Fibroblast of mammary gland (primary cell): Measurements from ENCODE around the gene IL17C.

Source experiments
- DNase-seq: peaks from one replicate; pipeline ENCODE4 v3.0.0-alpha.2; 2010; ENCODE audit warnings: low read depth
- H3K4me3 ChIP-seq: 2 replicates; pipeline ENCODE4 v1.5.1; 2011; ENCODE audit warnings: low read depth, mild to moderate bottlenecking, low read length, moderate library complexity; ENCODE audit not compliant: control insufficient read depth
- TF ChIP-seq, protein P1 (sequence below): conservative IDR thresholded peaks from 2 replicates; pipeline ENCODE4 v1.5.1; 2011; ENCODE audit warnings: low read depth, low read length, inconsistent platforms; ENCODE audit not compliant: control insufficient read depth, insufficient read depth

The IL17C gene

DNA sequence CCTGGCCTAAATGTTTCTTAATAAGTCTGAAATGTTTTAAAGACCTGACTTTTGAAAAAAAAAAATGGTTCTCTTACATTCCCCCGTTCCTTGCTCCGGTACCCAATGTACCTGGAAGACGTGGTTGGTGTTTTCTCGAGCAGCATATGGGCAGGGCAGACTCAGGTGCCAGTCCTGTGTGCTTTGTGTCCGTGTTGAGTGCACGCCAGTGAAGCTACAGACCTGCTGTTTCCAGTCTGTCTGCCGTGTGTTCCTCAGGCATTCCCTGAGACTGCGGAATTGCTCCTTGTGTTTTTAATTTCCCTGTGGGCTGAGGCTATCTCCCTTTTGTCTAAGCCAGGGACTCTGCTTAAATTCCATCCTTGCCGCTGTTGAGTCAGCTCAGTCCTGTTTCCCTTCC lies 11.7 kb upstream of the IL17C start:
- no peak overlapping the region for H3K4me3 ChIP-seq
- no peak for DNase-seq
- TF ChIP-seq, protein P1, sequence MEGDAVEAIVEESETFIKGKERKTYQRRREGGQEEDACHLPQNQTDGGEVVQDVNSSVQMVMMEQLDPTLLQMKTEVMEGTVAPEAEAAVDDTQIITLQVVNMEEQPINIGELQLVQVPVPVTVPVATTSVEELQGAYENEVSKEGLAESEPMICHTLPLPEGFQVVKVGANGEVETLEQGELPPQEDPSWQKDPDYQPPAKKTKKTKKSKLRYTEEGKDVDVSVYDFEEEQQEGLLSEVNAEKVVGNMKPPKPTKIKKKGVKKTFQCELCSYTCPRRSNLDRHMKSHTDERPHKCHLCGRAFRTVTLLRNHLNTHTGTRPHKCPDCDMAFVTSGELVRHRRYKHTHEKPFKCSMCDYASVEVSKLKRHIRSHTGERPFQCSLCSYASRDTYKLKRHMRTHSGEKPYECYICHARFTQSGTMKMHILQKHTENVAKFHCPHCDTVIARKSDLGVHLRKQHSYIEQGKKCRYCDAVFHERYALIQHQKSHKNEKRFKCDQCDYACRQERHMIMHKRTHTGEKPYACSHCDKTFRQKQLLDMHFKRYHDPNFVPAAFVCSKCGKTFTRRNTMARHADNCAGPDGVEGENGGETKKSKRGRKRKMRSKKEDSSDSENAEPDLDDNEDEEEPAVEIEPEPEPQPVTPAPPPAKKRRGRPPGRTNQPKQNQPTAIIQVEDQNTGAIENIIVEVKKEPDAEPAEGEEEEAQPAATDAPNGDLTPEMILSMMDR: no peak

DNA sequence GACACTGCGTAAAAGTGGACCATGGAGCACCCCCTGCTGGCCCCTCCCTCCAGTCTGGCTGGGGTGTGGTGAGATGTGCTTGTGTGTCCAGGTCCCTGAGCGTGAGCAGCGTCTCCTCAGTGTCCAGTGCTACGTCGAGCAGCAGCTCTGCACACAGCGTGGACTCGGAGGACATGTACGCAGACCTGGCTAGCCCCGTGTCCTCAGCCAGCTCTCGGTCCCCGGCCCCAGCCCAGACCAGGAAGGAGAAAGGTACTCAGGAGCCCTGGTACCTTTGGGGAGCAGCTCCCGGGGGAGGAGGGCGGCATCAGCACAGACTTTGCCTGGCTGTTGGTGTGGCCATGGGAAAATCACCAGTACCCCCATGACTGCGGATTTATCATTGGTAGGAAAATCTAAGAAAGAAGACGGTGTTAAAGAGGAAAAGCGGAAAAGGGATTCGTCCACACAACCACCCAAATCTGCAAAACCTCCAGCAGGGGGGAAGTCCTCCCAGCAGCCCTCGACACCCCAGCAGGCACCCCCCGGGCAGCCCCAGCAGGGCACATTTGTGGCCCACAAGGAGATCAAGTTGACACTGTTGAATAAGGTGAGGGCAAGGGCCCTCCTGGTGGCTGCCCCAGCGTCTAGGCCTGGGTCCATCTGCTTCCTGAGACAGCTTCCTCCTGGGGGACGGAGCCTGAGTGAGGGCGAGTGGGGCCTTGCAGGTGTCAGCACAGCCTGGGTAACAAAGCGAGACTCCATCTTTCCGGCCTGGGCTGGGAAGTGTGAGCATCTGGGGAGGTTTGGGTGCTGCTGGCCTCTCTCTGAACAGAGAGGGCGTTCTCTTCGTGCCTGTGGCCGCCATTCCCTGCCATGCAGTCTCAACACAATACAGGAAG lies 10.6 kb upstream of the IL17C start:
- DNase-seq: no peak
- TF ChIP-seq, protein P1: no peak
- H3K4me3 ChIP-seq: no peak overlapping the region

DNA sequence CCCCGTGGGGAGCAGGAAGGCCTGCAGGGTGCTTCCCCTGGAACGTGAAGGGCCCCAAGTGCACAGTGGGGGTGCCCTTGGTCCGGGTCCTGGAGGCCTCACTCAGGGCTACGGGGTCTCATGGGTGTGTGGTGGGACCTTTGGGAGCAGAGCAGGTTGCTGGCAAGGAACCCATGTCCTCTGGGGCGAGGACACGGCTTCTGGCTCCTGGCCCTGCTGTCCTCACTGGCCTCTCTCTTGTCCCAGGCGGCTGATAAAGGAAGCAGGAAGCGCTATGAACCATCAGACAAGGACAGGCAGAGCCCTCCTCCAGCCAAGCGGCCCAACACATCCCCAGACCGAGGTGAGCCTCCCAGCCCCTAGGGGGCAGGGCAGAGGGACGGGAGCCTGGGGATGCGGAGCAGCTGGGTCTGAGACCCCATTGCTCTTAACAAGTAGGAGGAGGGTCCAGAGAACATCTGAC lies 9.8 kb upstream of the IL17C start:
- no peak overlapping the region for H3K4me3 ChIP-seq
- TF ChIP-seq, protein P1: peak; percentile 31
- DNase-seq: no peak

DNA sequence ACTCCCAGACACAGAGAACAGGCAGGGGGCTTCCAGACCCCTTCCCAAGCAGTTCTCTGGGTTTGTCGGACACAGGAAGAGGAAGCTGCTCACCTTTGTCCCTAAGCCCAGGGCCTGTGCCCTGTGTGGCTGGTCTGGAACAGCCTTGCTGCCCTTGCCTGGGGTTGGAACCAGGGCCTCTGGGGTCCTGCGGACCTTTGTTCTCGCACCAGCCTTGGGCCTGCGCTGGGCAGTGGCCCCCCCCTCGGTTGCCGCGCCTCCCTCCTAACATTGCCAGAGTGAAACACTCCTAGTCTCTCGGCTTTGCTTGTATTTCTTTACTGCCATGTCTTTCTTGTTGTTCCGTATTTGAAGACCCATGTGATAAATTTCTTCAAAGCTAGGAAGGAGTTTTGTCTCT lies 8.5 kb upstream of the IL17C start:
- TF ChIP-seq, protein P1: no peak
- no peak overlapping the region for H3K4me3 ChIP-seq
- DNase-seq: no peak

DNA sequence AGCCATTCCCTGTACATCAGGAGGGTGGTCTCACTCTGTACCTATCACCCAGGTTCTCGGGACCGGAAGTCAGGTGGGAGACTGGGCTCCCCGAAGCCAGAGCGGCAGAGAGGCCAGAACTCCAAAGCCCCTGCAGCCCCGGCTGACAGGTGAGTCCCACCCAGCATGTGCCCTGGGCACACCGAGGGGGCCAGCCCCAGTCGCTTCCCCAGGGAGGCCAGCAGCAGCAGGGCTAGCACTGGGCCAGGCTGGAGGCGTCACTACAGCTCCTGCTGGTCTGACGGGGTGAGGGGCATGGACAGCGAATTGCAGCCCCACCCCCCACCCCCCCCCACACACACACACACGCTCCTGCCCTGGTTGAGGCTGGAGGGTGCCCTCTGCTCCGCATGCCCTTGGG lies 7.9 kb upstream of the IL17C start:
- TF ChIP-seq, protein P1: no peak
- H3K4me3 ChIP-seq: no peak overlapping the region

DNA sequence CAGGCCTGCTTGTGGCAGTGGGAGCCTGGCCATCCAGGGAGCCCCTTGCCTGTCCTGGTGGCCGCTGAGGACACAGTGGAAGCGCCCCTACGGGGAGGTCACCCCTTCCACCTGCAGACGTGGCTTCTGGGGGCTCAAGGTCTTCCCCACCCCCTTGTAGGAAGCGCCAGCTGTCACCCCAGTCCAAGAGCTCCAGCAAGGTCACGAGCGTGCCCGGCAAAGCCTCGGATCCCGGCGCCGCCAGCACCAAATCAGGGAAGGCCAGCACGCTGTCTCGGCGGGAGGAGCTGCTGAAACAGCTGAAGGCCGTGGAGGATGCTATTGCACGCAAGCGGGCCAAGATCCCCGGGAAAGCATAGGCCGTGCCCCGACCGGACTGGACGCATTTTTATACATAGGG lies 7.4 kb upstream of the IL17C start:
- no peak overlapping the region for H3K4me3 ChIP-seq
- no peak for DNase-seq
- TF ChIP-seq, protein P1: no peak

More for the DNA sequence above, 7.9 kb upstream of the IL17C start:
- no peak for DNase-seq
